Measurements from ENCODE around the gene TMX1.

TMX1 gene

DNA sequence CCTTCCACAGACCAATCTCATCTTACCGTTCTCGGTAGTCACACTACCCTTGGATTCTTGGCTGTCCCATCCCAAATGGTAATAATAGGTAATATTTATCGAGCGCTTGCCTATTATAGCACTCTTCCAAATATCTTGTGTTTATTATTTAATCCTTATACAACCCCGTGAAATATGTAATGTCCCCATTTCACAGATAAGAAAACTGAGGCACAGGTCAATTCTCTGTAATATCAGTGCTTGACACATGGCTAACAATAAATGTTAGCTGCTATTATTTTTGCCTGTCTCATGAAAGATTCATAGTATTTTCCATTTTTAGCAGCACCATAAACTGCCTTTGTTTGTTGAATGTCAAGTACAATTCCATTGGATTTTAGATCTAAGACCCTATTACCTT, 4.5 kb downstream of the TMX1 start:
- no peak for DNase-seq

DNA sequence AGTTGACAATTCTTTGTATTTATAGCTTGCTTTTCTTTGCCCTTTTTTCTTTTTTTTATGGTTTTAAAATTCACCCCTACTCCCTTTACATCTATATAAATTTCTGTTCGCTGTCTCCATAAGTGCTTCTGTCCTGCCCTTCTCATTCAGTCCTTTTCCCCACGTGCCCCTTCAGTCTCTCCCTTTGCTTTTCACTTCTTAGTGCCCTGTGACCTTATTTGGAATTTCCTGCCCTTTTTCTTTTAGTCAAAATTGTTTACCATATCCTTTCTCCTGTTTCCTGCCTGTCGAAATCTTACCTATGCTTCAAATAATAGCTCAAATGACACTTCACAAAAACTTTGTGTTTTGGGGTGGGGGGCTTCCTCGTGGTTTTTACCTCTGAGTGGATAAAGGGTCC, 6.0 kb downstream of the TMX1 start:
- DNase-seq: no peak

DNA sequence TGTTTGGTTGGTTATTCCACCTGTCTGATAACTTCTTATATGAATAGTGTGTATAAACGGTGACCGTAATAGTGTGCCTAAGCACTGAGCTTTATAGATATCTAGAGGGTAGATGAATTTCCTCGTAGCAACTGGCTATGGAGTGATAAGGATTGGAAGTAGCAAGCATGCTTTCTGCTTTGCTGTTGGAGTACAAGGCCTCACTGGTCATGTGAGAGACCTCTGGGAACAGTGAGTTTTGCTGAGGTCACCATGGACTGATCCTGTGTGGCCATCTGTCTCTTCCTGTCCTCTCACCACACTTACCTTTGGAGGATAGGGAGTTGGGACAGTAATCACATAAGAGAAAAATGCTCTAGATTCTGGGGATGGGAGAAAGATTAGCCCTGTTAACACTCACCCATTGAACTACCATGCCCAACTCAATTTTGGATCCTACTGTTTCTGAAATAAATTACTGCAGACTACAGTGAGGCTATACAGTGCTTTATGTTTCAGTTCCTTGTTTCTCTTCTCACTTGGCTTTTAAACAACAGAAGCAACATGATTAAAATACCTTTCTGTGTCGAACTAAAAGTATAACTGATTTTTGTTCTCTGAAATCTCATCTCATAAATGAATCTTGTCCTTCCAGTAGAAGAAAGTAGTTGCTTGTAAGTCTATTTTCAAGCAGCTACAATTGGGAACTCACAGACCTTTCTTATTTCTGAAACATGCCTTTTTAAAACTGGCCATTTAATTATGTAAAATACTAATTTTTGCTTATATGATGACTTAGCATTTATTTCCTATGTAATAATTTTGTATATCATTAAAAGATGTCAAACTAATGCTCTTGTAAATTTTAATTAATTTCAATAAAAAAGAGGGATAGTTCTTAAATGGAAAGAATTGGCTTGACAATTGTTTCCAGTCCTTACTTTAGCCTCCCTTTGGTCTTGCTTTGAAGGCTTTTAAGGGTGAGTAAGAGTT, 8.3 kb downstream of the TMX1 start:
- DNase-seq: no peak

DNA sequence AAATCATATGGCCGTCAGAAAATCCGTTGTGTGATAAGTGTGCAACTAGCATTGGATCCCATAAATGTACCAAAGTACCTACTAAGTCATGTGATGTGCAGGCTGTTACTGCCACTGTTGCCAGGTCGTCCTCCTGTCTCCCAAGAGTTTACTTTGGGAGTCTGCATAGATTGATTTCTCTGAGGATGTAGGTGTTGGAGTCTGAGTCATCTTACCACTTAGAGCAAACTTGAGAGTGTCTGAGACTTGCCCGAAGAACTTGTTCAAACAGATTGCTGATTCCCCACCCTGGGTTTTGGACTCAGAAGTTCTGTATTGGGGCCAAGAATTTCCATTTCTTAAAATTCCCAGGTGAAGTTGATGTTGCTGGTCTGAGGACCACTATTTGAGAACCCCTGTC, 11.4 kb downstream of the TMX1 start:
- DNase-seq: no peak

DNA sequence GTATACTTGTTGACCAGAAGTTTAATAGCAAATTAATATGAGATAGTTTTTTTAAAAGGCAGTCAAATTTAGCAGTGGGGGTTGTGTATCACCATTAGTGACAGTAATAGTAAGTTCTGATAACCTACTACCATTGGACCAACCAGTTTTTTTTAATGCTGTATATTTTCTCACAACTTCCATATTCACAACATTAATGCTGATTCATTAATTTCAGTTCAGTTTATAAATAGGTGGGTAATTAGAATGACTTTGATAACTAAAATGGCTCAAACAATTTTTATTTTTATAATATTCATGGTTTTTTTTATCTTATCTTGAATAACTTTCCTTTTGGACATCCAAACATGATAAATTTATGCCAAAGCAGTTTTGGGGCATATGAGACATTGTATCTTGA, 13.8 kb downstream of the TMX1 start:
- no peak for DNase-seq

DNA sequence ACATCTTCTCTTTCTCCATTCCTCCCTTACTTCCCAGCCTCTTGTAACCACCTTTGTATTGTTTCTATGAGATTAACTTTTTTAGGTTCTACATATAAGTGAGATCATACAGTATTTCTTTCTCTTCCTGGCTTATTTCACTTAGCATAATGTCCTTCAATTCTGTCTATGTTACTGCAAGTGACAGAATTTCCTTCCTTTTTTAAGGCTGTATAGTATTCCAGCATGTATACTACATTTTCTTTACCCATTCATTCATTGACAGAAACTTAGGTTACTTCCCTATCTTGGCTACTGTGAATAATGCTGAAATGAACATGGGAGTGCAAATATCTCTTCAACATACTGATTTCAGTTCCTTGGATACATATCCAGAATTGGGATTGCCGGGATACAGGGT, 18.2 kb downstream of the TMX1 start:
- DNase-seq: no peak

DNA sequence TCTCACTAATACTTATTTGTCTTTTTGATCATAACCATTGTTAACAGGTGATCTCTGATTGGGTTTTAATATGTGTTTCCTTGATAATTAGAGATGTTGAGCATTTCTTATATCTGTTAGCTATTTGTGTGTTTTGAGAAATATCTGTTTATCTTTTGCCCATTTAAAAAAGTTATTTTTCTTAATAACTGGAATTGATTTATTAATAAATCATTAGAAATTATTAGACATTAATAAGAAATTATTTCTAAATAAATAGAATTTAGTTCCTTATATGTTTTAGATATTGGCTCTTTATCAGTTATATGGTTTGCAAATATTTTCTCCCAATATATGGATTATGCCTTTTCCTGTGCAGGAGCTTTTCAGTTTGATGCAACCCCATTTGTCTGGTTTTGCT, 18.7 kb downstream of the TMX1 start:
- DNase-seq: no peak

DNA sequence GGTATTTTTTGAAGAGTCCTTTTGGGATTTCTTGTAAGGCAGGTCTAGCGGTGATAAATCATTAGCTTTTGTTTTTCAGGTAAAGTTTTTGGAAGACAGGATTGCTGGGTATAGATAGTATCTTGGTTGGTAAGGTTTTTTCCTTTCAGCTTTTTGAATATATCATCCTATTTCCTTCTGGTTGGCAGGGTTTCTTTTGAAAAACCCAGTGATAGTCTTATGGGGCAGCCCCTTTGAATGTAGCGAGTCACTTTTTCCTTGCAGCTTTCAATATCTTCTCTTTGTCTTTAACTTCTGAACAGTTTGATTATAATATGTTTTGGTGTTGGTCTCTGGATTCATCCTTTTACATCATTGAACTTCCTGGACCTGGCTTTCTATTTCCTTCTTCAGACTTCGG, 20.2 kb downstream of the TMX1 start:
- no peak for DNase-seq

DNA sequence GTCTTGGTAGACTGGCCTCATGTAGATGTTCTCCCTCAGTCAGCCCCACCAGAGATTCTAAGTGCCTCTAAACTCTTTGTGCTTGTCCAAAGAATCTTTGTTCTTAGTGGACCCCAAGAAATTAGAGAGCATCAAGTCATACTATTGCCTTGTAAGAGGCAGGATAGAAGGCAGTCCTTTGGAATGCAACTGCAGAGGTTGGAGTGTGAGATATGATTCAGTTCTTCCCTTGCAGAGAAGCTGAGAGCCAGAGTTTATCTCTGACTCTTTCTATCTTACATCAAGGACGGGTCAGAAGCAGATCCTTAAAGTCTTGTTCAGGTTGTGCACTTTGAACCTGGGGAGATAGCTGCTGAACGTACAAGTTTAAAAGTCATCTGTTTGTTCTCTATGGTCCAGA, 21.1 kb downstream of the TMX1 start:
- DNase-seq: no peak

DNA sequence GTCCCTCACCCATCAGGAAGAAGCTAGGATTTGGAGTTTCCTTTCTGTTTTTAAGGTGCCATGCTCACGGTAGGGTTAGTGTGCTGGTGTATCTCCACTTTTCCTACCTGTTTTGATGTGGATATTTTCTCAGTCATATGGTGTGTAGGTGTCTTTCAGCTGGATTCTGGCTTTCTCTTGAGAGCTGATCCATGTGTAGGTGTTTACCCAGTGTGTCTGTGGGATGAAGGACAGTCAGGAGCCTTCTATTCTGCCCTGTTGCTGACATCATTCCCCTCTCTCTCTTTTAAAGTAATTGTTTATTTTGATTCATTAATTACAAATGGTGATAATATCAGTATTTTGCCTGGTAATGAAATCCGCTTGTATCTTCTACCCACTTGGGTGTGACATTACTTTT, 22.8 kb downstream of the TMX1 start:
- no peak for DNase-seq

DNA sequence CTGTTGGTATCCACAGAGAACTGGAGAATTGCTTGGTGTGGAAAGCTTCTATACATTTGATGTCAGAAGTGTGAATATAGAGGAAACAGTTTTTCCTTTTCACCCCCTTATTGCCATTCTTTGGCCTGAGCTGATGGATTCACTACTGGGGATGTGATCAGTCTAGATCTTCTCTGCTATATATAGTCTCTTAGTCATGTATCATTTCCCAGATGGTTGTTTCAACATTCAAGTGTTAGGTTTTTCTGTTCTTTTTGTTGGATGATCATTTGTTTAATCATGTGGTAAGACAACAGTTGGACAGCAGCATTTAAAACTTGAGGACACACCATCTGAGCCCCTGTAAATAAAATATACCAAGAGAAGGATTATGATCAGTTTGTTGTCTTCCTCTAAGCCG, 29.6 kb downstream of the TMX1 start:
- DNase-seq: no peak

DNA sequence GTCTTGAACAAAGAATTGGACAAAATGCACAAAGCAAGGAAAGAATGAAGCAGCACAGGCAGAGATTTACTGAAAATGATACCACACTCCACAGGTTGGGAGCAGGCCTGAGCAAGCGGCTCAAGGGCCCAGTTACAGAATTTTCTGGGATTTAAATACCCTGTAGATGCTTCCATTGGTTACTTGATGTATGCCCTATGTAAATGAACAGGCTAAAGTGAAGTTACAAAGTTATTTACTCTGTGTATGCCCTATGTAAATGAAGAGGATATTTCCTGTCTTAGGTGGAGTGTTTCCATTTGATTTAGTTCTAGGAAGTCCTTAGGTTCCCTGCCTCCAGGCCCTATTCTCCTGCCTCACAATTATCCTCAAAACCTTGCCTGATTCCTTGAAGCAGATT, 36.6 kb downstream of the TMX1 start:
- DNase-seq: no peak

DNA sequence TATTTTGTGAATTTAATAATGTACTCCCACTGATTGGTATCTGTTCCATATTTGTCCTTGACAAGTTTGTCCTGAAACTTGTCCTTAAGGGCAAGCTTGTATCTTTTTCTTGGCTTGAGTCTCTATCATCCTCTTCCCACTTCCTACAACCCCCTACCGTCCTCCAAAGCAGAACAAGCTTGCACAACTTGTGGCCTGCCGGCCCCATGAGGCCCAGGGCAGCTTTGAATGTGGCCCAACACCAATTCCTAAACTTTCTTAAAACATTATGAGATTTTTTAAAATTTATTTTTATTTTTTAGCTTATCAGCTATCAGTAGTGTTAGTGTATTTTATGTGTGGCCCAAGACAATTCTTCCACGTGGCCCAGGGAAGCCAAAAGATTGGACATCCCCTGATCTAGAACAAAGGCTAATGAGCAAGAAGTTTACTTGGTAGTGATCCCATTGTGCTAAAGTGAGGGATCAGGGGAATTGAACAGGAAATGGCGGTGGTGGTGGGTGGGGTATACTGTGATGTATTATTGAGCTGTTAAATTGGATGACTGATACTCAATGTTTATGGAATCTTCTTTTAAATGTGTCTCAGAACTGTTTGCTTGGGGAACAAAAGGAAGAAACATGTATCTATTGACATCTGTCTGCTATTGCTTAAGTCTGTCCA, 37.8 kb downstream of the TMX1 start:
- DNase-seq: no peak

DNA sequence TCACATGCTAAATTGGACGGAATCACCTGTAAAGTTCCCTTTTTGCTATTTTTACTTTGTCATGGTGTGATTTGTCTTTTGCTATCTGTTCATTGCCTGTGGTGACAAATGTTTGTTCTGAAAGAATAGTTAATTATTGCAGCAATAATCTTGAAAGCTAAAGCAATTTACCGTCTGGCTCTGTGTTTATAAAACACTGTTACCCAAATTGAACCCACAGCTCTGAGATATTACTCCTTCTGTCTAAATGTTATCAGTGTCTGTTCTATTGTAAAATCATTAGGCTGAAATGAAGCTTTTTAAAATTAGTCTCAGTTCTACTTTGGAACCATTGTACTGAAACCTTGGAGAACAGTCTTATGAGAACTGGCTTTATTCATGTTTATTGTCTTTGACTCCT, 42.5 kb downstream of the TMX1 start:
- no peak for DNase-seq

DNA sequence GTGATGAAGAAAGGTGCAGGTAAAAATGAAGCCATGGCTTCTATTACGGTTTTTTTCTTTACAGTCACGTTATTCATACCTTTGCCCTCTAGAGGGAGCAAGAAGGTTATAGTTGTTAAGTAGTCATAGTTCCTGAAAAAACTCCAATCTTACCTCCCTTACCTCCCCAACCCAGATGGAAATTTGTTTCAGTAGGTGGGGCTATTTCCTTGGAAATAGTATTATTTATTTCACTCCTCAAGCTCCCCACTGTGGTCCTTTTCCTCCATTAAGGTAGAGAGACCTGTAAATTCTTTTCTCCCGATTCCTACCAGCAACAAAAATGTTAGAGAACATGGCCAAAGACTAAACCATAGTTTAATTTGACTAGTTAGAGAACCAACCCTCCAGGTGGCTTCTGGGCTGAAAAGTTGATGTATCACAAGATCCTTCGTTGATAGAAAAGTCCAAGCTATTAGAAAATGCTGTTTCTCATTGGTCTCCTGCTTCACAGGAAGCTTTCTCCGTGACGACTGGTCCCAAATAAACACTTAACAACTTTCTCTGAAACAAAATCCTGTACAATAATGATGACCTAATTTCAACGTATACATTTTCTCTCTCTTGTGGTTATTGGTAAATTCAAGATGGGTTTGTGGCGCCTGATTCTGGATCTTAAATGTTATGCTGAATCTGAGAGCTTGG, 43.5 kb downstream of the TMX1 start:
- DNase-seq: no peak

DNA sequence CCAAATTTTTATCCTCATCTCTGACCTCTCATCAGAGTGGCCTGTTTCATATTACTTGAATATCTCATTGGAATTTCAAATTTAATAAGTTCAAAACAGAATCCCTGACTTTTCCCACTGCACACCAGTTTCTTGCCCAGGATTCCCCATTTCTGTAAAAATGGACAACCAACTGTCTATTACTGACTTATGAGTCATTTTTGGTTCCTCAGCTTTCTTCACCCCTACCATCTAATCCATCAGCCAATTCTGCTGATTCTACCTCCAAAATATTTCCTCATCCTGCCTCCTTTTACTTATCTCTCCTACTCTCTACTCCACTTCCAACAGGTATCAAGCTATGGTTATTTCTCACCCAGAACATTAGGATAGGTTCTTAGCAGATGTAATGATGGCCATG, 44.2 kb downstream of the TMX1 start:
- no peak for DNase-seq

DNA sequence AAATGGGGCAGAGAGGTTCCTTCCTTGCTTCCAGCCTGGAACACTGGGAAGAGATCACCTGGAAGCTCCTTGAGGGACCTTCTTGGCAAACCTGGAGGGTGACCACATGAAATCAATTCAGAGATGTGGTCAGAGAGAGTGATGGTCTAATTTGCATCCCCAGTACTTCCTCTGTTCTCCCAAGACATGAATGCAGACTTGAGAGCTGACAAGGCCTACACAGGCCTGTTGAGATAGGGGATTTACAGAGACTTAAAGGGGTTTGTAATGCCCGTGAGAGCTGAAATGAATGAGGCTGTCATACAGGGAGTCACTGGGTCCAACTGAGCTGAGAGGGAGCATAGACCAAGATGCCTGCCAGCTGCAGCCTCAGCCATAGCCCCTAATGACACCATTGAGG, 45.1 kb downstream of the TMX1 start:
- DNase-seq: no peak

DNA sequence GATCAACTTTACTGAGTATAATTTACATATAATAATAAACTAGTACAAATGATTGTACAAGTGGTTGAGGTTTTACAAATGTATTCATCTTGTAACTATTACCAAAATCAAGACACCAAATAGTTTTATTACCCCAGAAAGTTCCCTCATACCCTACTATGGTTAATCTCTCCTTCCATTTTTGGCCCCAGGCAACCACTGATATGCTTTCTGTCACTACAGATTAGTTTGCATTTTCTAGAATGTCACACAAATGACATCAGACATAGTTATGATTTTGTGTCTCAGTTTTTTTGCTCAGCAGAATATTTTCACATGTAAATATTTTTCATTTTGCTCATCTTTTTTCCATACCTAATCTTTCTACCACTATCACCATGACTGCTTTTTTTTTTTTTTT, 49.1 kb downstream of the TMX1 start:
- no peak for DNase-seq

DNA sequence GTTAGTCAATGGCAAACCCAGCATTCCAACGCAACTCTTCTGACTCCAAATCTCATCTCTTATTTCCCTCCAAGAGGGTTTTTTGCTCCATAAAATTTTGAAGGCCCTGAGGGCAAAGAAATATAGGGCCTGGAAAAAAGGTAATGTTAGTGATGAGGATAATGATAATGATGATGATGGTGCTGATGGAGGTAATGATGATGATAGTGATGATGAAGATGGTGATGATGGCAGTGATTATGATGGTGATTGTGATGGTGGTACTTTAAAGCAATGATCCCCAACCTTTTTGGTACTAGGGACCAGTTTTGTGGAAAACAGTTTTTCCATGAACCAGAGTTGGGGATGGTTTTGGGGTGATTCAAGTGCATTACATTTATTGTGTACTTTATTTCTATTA, 50.1 kb downstream of the TMX1 start:
- DNase-seq: no peak

DNA sequence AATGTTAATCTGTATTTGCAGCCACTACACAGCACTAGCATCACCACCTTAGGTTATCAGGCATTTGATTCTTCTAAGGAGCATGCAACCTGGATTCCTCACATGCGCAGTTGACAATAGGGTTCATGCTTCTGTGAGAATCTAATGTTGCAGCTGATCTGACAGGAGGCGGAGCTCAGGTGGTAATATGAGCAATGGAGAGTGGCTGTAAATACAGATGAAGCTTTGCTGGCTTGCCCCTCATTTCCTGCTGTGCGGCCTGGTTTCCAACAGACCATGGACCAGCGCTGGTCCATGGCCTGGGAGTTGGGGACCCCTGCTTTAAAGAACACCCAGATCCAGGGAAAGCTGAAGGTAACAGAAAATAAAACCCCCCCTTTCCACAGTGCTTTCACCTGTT, 51.0 kb downstream of the TMX1 start:
- no peak for DNase-seq

DNA sequence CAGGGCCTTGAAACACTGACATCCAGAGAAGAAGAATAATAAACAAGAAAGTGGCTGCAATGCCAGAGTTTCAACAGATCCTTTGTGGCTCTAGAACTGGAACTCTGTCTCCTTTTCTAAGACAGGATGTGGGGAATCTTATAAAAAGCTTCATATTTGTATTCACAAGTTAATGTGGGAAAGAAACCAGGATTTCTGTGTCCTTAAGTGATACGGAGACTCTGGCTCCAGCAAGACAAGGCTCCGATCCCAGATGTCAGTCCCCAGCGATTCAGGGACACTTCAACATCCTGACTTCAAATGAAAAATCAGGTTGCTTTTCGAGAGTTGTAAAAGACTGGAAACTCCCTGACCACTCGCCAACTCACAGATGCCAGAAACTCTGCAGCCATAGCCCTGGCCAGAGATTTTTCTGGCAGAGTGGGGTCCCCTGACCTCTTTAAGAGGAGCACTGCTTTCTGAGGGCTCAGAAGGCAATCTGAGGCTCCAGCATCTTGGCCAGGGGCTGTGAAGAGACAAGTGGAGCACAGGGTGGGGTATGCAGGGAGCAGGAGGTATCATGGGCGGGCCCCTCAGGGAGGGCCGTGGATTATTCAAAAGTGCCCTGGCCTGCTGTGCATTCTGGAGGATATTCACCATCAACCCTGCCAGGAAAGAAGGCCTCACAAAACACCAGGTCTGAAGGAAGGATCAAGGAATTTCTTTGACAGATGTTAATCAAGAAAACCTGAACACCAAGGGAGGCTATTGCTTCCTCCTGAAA, 53.3 kb downstream of the TMX1 start:
- no peak for DNase-seq

DNA sequence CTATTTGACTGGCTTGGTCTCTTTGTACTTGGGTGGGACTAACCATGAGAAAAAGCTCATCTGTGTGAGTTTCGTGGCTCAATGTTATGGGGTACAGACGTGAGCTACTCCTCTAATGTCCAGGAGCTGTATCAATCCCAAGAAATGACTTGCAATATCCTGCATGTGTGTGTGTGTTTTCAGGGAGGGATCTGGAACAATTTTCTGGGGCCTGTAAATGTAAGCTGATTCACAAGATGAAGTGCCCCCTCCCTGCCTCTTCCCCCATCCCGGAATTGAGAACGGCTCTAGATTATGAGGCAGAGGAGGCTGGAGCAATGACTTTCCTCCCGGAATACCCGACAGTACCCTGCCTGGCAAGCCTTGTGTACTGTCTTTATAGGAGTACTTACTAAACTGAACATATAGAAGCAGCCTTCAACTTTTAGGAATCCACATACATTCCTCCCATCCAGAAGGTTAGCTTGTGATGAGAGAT, 53.9 kb downstream of the TMX1 start:
- DNase-seq: no peak

DNA sequence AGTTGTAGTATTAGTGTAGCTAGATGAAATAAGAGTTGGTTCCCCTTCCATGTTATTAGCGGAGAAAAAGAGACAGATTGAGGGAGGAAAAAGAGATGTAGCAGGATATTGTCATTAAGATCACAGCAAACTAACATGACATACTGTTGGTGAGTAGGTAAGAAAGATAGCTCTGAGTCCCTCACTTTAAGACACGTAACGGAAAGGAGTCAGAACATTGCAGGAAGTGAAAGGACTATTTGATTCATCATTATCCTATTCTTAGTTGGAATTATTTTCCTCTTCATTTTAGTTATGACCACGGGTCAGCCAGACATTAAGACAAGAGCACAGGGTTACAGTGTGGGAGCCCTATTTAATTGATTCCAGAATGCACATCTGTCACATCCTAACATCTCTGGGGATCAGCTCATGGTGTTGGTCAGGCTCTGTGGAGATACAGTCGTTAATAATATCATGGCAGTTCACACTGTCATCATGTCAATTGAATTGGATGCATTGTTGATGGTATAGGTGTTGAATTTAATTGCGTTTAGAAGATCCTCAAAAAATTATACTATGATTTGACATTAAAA, 55.0 kb downstream of the TMX1 start:
- DNase-seq: no peak
